Measurements from ENCODE around the gene PELI3. TPM values are rescaled to one million over a fixed set of nuclear protein-coding genes. Genes with fewer than 3 reads are reported as not detected.

Gene PELI3
- polyA plus RNA-seq, 3 donors: 11.3 to 13.2 (median 12.6) TPM

DNA sequence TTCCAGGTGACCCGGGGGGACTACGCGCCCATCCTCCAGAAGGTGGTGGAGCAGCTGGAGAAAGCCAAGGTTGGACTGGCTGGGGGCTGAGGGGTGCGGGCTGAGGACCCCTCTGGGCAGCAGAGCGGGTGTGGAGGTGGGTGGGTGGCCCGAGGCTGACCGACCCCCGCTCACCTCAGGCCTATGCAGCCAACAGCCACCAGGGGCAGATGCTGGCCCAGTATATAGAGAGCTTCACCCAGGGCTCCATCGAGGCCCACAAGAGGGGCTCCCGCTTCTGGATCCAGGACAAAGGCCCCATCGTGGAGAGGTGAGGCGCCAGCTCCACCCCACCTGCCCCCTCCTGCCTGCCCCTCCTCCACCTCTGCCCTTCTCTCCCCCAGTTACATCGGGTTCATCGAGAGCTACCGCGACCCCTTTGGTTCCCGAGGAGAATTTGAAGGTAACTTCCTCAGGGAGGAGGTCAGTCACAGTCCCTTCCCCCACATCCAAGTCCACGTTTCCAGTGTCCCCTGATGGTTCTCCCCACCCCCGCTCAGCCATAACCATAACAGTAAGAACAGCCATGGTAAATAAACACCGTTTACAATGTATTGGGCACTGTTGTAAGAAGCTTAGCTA, 24.7 kb downstream of the PELI3 start:
- Histone ChIP-seq H3K27me3 (ENCODE audit: control insufficient read depth in 2 of 2, insufficient read depth in 2 of 2, low read length in 2 of 2) (no peaks in the 10 kb centered on the region), H2AFZ (ENCODE audit: insufficient read depth, low read depth, low read length, poor library complexity, severe bottlenecking) (no peak overlapping the region), H3K36me3 (replicated peaks in 1 of 2; ENCODE audit: control insufficient read depth in 1 of 2, insufficient read depth in 2 of 2, low read length in 2 of 2) (peaks cover 60 to 96% of the 10 kb centered on the region in 2 donors), H3K9me3 (replicated peaks in 1 of 2; ENCODE audit: control insufficient read depth in 1 of 2, insufficient read depth in 1 of 2, low read length in 2 of 2) (no peaks in the 10 kb centered on the region), H3K4me2 (replicated peaks; ENCODE audit: extremely low read depth, low read length, poor library complexity, severe bottlenecking) (no peak overlapping the region), H4K20me1 (ENCODE audit: insufficient read depth, low read length) (no peaks in the 10 kb centered on the region), H3K27ac (ENCODE audit: low read depth in 1 of 2, low read length in 2 of 2) (no peak overlapping the region), H3K4me3 (replicated peaks in 1 of 3; ENCODE audit: low read depth in 2 of 3, low read length in 3 of 3) (no peak overlapping the region), H3K79me2 (ENCODE audit: insufficient read depth, low read length) (no peaks in the 10 kb centered on the region), H3K4me1 (ENCODE audit: control insufficient read depth in 1 of 2, insufficient read depth in 2 of 2, low read length in 2 of 2) (no peaks in the 10 kb centered on the region), H3K9ac (ENCODE audit: insufficient read depth, low read length, poor library complexity, severe bottlenecking) (no peak overlapping the region)
- DNase-seq: no peak
- Mint-ChIP-seq H3K27me3 (ENCODE audit: low read depth in 3 of 3) (peaks cover 0 to 5% (median 0%) of the 10 kb centered on the region in 3 donors), H3K9me3 (no peaks in the 10 kb centered on the region), H3K4me1 (no peaks in the 10 kb centered on the region), H3K27ac (no peak overlapping the region), H3K36me3 (peaks cover 55 to 86% of the 10 kb centered on the region in 2 donors), H3K4me3 (no peak overlapping the region)
- 95% methylated on average over 8 of the region's 20 CpGs for WGBS (ENCODE audit: insufficient coverage)
- TF ChIP-seq, protein P1, sequence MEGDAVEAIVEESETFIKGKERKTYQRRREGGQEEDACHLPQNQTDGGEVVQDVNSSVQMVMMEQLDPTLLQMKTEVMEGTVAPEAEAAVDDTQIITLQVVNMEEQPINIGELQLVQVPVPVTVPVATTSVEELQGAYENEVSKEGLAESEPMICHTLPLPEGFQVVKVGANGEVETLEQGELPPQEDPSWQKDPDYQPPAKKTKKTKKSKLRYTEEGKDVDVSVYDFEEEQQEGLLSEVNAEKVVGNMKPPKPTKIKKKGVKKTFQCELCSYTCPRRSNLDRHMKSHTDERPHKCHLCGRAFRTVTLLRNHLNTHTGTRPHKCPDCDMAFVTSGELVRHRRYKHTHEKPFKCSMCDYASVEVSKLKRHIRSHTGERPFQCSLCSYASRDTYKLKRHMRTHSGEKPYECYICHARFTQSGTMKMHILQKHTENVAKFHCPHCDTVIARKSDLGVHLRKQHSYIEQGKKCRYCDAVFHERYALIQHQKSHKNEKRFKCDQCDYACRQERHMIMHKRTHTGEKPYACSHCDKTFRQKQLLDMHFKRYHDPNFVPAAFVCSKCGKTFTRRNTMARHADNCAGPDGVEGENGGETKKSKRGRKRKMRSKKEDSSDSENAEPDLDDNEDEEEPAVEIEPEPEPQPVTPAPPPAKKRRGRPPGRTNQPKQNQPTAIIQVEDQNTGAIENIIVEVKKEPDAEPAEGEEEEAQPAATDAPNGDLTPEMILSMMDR (IDR thresholded peaks at IDR 0.05): peak; percentile 42
- intact Hi-C loops (cut with micrococcal nuclease): no loop called here

DNA sequence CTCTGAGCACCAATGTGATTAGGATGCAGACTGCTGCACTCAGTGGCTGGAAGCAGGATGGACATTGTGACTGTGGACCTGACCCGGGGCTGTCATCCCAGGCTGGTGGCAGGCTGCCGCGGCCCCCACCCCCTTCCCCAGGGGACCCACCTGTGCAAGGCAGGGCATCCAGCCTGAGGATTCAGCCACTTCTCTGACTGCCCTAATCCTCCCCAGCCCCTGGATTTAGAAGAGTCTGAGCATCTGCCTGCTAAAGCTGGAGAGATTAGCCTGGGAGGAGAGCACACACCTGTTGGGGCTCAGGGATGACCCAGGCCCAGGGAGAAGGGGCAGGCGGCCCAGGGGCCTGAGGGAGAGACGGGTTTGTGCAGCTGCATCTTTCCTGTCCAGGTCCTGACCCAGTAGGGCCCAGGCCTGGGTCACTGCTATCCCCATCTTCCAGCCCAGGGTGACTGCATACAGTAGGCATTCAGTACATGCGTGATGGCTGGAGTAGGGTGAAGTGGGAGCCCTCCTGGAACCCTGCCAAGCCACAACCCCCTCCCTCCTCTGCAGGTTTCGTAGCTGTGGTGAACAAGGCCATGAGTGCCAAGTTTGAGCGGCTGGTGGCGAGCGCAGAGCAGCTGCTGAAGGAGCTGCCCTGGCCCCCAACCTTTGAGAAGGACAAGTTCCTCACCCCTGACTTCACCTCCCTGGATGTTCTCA, 25.6 kb downstream of the PELI3 start:
- no peak overlapping the region for H3K27ac ChIP-seq (ENCODE audit: low read depth in 1 of 2, low read length in 2 of 2)
- H3K27ac Mint-ChIP-seq: peak overlapping the region in 2 of 7 donors; percentile 10 to 53
- H3K4me1 ChIP-seq (ENCODE audit: control insufficient read depth in 1 of 2, insufficient read depth in 2 of 2, low read length in 2 of 2): no peaks in the 10 kb centered on the region
- H3K4me3 ChIP-seq (replicated peaks in 1 of 3; ENCODE audit: low read depth in 2 of 3, low read length in 3 of 3): no peak overlapping the region
- H3K27me3 ChIP-seq (ENCODE audit: control insufficient read depth in 2 of 2, insufficient read depth in 2 of 2, low read length in 2 of 2): no peaks in the 10 kb centered on the region
- TF ChIP-seq, protein P1 (IDR thresholded peaks at IDR 0.05): no peak
- no peaks in the 10 kb centered on the region for H4K20me1 ChIP-seq (ENCODE audit: insufficient read depth, low read length)
- intact Hi-C loops (cut with micrococcal nuclease): no loop called here
- no peak overlapping the region for H3K4me2 ChIP-seq (replicated peaks; ENCODE audit: extremely low read depth, low read length, poor library complexity, severe bottlenecking)
- H3K4me3 Mint-ChIP-seq: no peak overlapping the region
- no peaks in the 10 kb centered on the region for H3K4me1 Mint-ChIP-seq
- no peaks in the 10 kb centered on the region for H3K9me3 Mint-ChIP-seq
- H3K9me3 ChIP-seq (replicated peaks in 1 of 2; ENCODE audit: control insufficient read depth in 1 of 2, insufficient read depth in 1 of 2, low read length in 2 of 2): no peaks in the 10 kb centered on the region
- no peak overlapping the region for H2AFZ ChIP-seq (ENCODE audit: insufficient read depth, low read depth, low read length, poor library complexity, severe bottlenecking)
- H3K79me2 ChIP-seq (ENCODE audit: insufficient read depth, low read length): no peaks in the 10 kb centered on the region
- 83% methylated on average over 6 of the region's 10 CpGs for WGBS (ENCODE audit: insufficient coverage)
- H3K36me3 ChIP-seq (replicated peaks in 1 of 2; ENCODE audit: control insufficient read depth in 1 of 2, insufficient read depth in 2 of 2, low read length in 2 of 2): peaks cover 58 to 96% of the 10 kb centered on the region in 2 donors
- H3K9ac ChIP-seq (ENCODE audit: insufficient read depth, low read length, poor library complexity, severe bottlenecking): no peak overlapping the region
- peaks cover 0 to 5% (median 0%) of the 10 kb centered on the region in 3 donors for H3K27me3 Mint-ChIP-seq (ENCODE audit: low read depth in 3 of 3)
- peaks cover 59 to 86% of the 10 kb centered on the region in 2 donors for H3K36me3 Mint-ChIP-seq
- no peak for DNase-seq
